ENCODE data around the gene FRMD6.

FRMD6 gene

GRCh38 chr14:51651388-51652167 lies at the start of gene FRMD6:
FRMD6 (plus strand) TSS chr14:51651910; CDS start chr14:51689837, 37,927 bp downstream.
- DNase-seq: peak; percentile 84

- no peak for DNase-seq
Measured at GRCh38 chr14:51602310-51602709, 49.4 kb upstream of the FRMD6 start.

- no peak for DNase-seq
Measured at GRCh38 chr14:51603495-51603894, 48.2 kb upstream of the FRMD6 start.

- DNase-seq: no peak
Measured at GRCh38 chr14:51604073-51604472, 47.6 kb upstream of the FRMD6 start.

- no peak for DNase-seq
Measured at GRCh38 chr14:51605575-51605974, 46.1 kb upstream of the FRMD6 start.

- no peak for DNase-seq
Measured at GRCh38 chr14:51607711-51608110, 44.0 kb upstream of the FRMD6 start.

- no peak for DNase-seq
Measured at GRCh38 chr14:51609251-51609954, 42.3 kb upstream of the FRMD6 start.

- no peak for DNase-seq
Measured at GRCh38 chr14:51609955-51610283, 41.8 kb upstream of the FRMD6 start.

GRCh38 chr14:51610771-51611170 lies 40.9 kb upstream of the FRMD6 start:
- no peak for DNase-seq

- DNase-seq: no peak
Measured at GRCh38 chr14:51612449-51612848, 39.3 kb upstream of the FRMD6 start.

GRCh38 chr14:51613416-51613815 lies 38.3 kb upstream of the FRMD6 start:
- DNase-seq: no peak

- DNase-seq: peak; percentile 11
Measured at GRCh38 chr14:51614707-51615106, 37.0 kb upstream of the FRMD6 start.

GRCh38 chr14:51616256-51616655 lies 35.5 kb upstream of the FRMD6 start:
- no peak for DNase-seq

GRCh38 chr14:51616724-51617409 lies 34.8 kb upstream of the FRMD6 start:
- no peak for DNase-seq

GRCh38 chr14:51619561-51619960 lies 32.1 kb upstream of the FRMD6 start:
- no peak for DNase-seq

GRCh38 chr14:51620056-51620455 lies 31.7 kb upstream of the FRMD6 start:
- DNase-seq: no peak

- DNase-seq: no peak
Measured at GRCh38 chr14:51621654-51622053, 30.1 kb upstream of the FRMD6 start.

GRCh38 chr14:51622376-51622775 lies 29.3 kb upstream of the FRMD6 start:
- DNase-seq: no peak

- no peak for DNase-seq
Measured at GRCh38 chr14:51624955-51625569, 26.6 kb upstream of the FRMD6 start.

GRCh38 chr14:51626185-51626584 lies 25.5 kb upstream of the FRMD6 start:
- no peak for DNase-seq

- no peak for DNase-seq
Measured at GRCh38 chr14:51626788-51627187, 24.9 kb upstream of the FRMD6 start.

GRCh38 chr14:51627313-51627712 lies 24.4 kb upstream of the FRMD6 start:
- no peak for DNase-seq

- DNase-seq: no peak
Measured at GRCh38 chr14:51628238-51628637, 23.5 kb upstream of the FRMD6 start.

GRCh38 chr14:51630987-51631386 lies 20.7 kb upstream of the FRMD6 start:
- no peak for DNase-seq
